ENCODE results near the gene SNX24. TPM values are rescaled to one million over a fixed set of nuclear protein-coding genes. Genes with fewer than 3 reads are reported as not detected.

The SNX24 gene
- polyA plus RNA-seq, 2 of the 4 experiments (the other 2 are of a cell fraction): 20.4 to 22.4 TPM

DNA sequence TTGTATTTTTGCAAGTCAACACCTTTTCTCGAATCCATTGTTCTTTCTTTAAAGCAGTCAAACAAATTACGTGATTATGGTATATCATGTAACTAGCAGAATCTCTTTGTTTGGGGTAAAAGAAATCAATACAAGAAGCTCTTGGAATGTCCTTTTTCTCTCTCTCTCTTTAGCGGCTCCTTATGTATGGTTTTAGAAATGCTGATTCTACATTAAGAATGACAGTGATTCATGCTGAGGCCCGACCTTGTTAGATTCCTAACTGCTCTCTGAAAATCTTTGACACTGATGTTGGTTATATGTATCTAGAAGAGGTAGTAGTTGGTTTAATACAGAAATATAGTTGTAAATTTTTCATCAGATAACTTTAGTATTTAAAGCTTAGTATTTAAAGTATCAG is 76.4 kb downstream of the SNX24 start:
- FAIRE-seq: no peak
- TF ChIP-seq, protein P1, sequence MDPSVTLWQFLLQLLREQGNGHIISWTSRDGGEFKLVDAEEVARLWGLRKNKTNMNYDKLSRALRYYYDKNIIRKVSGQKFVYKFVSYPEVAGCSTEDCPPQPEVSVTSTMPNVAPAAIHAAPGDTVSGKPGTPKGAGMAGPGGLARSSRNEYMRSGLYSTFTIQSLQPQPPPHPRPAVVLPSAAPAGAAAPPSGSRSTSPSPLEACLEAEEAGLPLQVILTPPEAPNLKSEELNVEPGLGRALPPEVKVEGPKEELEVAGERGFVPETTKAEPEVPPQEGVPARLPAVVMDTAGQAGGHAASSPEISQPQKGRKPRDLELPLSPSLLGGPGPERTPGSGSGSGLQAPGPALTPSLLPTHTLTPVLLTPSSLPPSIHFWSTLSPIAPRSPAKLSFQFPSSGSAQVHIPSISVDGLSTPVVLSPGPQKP (IDR thresholded peaks at IDR 0.05; ENCODE audit: low read depth, low read length): no peak
- TF ChIP-seq, protein P2, sequence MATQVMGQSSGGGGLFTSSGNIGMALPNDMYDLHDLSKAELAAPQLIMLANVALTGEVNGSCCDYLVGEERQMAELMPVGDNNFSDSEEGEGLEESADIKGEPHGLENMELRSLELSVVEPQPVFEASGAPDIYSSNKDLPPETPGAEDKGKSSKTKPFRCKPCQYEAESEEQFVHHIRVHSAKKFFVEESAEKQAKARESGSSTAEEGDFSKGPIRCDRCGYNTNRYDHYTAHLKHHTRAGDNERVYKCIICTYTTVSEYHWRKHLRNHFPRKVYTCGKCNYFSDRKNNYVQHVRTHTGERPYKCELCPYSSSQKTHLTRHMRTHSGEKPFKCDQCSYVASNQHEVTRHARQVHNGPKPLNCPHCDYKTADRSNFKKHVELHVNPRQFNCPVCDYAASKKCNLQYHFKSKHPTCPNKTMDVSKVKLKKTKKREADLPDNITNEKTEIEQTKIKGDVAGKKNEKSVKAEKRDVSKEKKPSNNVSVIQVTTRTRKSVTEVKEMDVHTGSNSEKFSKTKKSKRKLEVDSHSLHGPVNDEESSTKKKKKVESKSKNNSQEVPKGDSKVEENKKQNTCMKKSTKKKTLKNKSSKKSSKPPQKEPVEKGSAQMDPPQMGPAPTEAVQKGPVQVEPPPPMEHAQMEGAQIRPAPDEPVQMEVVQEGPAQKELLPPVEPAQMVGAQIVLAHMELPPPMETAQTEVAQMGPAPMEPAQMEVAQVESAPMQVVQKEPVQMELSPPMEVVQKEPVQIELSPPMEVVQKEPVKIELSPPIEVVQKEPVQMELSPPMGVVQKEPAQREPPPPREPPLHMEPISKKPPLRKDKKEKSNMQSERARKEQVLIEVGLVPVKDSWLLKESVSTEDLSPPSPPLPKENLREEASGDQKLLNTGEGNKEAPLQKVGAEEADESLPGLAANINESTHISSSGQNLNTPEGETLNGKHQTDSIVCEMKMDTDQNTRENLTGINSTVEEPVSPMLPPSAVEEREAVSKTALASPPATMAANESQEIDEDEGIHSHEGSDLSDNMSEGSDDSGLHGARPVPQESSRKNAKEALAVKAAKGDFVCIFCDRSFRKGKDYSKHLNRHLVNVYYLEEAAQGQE (IDR thresholded peaks at IDR 0.05): no peak
- TF ChIP-seq FOSB (CRISPR knock-in tag; IDR thresholded peaks at IDR 0.05) (no peak), E2F6 (IDR thresholded peaks at IDR 0.05; ENCODE audit: borderline replicate concordance, low read depth) (no peak), RCOR1 (IDR thresholded peaks at IDR 0.05; ENCODE audit: low read depth, low read length) (no peak), CHD4 (IDR thresholded peaks at IDR 0.05; ENCODE audit: borderline replicate concordance) (no peak), MAFK (IDR thresholded peaks at IDR 0.05; ENCODE audit: partially characterized antibody) (no peak), HMGXB4 (CRISPR knock-in tag; IDR thresholded peaks at IDR 0.05; ENCODE audit: borderline replicate concordance) (no peak), CHD2 (IDR thresholded peaks at IDR 0.05; ENCODE audit: low read length, partially characterized antibody) (no peak), HOXA7 (CRISPR knock-in tag; IDR thresholded peaks at IDR 0.05) (no peak), TFCP2L1 (CRISPR knock-in tag; IDR thresholded peaks at IDR 0.05) (no peak), SREBF2 (IDR thresholded peaks at IDR 0.05) (no peak)
- H3K9me3 ChIP-seq: no peaks in the 10 kb centered on the region
- no peak for DNase-seq (ENCODE audit: low read depth in 1 of 2, low spot score in 1 of 2)
- H3K4me1 ChIP-seq: no peaks in the 10 kb centered on the region
- ChIA-PET CTCF (interaction anchor here (0.6 to 0.8 kb wide), 2 partner anchors 23 to 115 kb away, joined by 3 read pairs; partner anchors contain the start of gene PPIC), POLR2A (no interaction called here)
- H3K4me2 ChIP-seq: no peak overlapping the region
- 82% methylated on average over 4 of the region's 4 CpGs for WGBS (ENCODE audit: missing lambda C conversion rate)
- H3K4me3 ChIP-seq: no peak overlapping the region
- H3K27ac ChIP-seq: no peak overlapping the region
- ATAC-seq: no peak

- H3K9me3 ChIP-seq: no peaks in the 10 kb centered on the region
- TF ChIP-seq KDM5A (IDR thresholded peaks at IDR 0.05) (no peak), NFE2L2 (conservative IDR thresholded peaks at IDR 0.05; ENCODE audit: low read length) (no peak), ZC3H11A (IDR thresholded peaks at IDR 0.05) (no peak), GATA3 (IDR thresholded peaks at IDR 0.05; ENCODE audit: borderline replicate concordance) (no peak), E2F6 (IDR thresholded peaks at IDR 0.05; ENCODE audit: borderline replicate concordance, low read depth) (no peak), FOXS1 (CRISPR knock-in tag; IDR thresholded peaks at IDR 0.05) (no peak), JUNB (IDR thresholded peaks at IDR 0.05) (no peak)
- no peak overlapping the region for H3K4me2 ChIP-seq
- ATAC-seq (no peak), DNase-seq (ENCODE audit: low read depth in 1 of 2, low spot score in 1 of 2) (no peak), FAIRE-seq (no peak)
- ChIA-PET POLR2A (no interaction called here), CTCF (no interaction called here)
- 89% methylated on average over 5 of the region's 5 CpGs for WGBS (ENCODE audit: missing lambda C conversion rate)
- H3K4me3 ChIP-seq: no peak overlapping the region
- no peak overlapping the region for H3K27ac ChIP-seq
- no peaks in the 10 kb centered on the region for H3K4me1 ChIP-seq
These were observed 78.8 kb downstream of the SNX24 start for GRCh38 chr5:122924203-122924602.
